Activated CD8-positive, alpha-beta T cell treated with anti-CD3 and anti-CD28 coated beads, Interleukin-2, amount 10 ng/mL, durations not matched to agents 7 days and 5 days (primary cell): ENCODE measurements around the gene APOA1. TPM values are rescaled to one million over a fixed set of nuclear protein-coding genes. Genes with fewer than 3 reads are reported as not detected.
"Not testable (repeated sequence)": the region's sequence is repeated elsewhere in the genome, so short reads cannot be mapped to it uniquely, and the experiment has no call there.

Experiments used
- ATAC-seq: fragments of 150-1000 bp; cut with Tn5 transposase; one replicate; pipeline ENCODE4 v1.10.0; 2021; ENCODE audit warnings: moderate library complexity
- CTCF ChIA-PET: fragments of 350-600 bp; sonication (Branson Sonifier 250); formaldehyde crosslinking; loops from one replicate; lab custom pipeline; 2021; ENCODE audit warnings: antibody characterized with exemption; lab: Charles Lee
- POLR2A ChIA-PET: fragments of 350-600 bp; sonication (Branson Sonifier 250); formaldehyde crosslinking; loops from one replicate; lab custom pipeline; 2021; ENCODE audit warnings: antibody characterized with exemption; lab: Charles Lee
- DNase-seq: peaks from one replicate; pipeline ENCODE4 v3.0.0-alpha.2; 2020
- H3K27ac Mint-ChIP-seq: one replicate; pipeline ENCODE4 v1.8.0; 2021; ENCODE audit warnings: mild to moderate bottlenecking, mixed read lengths
- H3K27me3 Mint-ChIP-seq: one replicate; pipeline ENCODE4 v1.8.0; 2021; ENCODE audit warnings: low read depth, mixed read lengths
- H3K36me3 Mint-ChIP-seq: one replicate; pipeline ENCODE4 v1.8.0; 2021; ENCODE audit warnings: low read depth, mixed read lengths
- H3K4me1 Mint-ChIP-seq: one replicate; pipeline ENCODE4 v1.8.0; 2021; ENCODE audit warnings: low read depth, mixed read lengths
- H3K4me3 Mint-ChIP-seq: one replicate; pipeline ENCODE4 v1.8.0; 2021; ENCODE audit warnings: mild to moderate bottlenecking, mixed read lengths
- H3K9me3 Mint-ChIP-seq: one replicate; pipeline ENCODE4 v1.8.0; 2022; ENCODE audit warnings: mixed read lengths; ENCODE audit not compliant: insufficient read depth
- total RNA-seq, 2 experiments: library from RNA; stranded (reverse); gene quantifications; one replicate each; pipeline ENCODE4 v1.2.3, GENCODE V29; 2021

APOA1 gene
- total RNA-seq, 2 experiments from 2014 or later, result not detected

DNA sequence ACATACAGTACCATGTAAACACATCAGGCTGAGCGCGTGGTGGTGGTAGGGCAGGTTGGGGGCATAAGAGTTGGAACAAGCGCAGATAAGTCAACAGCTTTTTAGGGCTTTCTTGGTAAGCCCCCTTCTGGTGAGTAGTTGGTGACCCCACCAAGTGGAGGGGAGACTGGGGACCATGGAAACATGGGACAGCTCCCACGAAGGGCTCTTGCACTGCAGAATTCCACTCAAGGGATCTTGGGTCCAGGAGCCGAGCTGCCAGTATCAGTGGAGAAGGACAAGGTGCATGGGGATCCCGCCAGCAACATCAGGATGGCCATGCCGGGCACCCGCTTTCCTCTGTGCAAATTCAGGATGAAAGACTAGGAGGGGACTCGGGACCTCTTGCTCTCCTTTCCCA lies 6.2 kb upstream of the APOA1 start:
- Mint-ChIP-seq H3K9me3 (no peaks in the 10 kb centered on the region), H3K27ac (no peak overlapping the region), H3K4me1 (peaks cover 3% of the 10 kb centered on the region), H3K27me3 (no peaks in the 10 kb centered on the region), H3K4me3 (no peak overlapping the region), H3K36me3 (peaks cover 26% of the 10 kb centered on the region)
- ChIA-PET CTCF (interaction anchor here (1.1 kb wide), 1 partner anchor 253 kb away, joined by 3 read pairs; no protein-coding TSS in a partner anchor), POLR2A (no interaction called here)
- ATAC-seq (no peak), DNase-seq (no peak)

DNA sequence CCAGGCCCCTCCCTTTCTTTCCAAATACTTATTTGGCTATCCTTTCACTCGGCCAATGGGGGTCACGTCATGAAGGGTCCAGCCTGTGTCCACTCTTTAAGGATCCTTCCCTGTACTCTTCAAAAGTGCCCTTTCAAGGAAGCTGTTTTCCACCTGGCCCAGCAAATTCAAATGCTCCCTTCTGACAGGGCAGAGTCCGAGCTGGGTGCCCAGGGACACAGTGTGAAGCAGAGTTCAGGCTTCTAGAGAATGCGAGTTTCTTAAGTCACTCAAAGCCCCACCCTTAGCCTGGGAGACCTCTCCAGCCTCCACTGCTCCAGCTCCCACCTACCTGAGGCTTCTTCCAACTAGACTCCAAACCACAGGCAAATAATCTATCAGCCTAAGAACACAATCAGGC lies 5.5 kb upstream of the APOA1 start:
- Mint-ChIP-seq H3K27ac (peak overlapping the region; percentile 32), H3K9me3 (no peaks in the 10 kb centered on the region), H3K4me3 (no peak overlapping the region), H3K36me3 (peaks cover 24% of the 10 kb centered on the region), H3K4me1 (peaks cover 3% of the 10 kb centered on the region), H3K27me3 (no peaks in the 10 kb centered on the region)
- ChIA-PET CTCF (interaction anchor here (0.8 to 1.1 kb wide), 2 partner anchors 9 to 254 kb away, joined by 3 read pairs; no protein-coding TSS in a partner anchor), POLR2A (interaction anchor here (4.0 kb wide), 1 partner anchor 11 kb away, joined by 14 read pairs; no protein-coding TSS in a partner anchor)
- no peak for DNase-seq
- ATAC-seq, result no peak

DNA sequence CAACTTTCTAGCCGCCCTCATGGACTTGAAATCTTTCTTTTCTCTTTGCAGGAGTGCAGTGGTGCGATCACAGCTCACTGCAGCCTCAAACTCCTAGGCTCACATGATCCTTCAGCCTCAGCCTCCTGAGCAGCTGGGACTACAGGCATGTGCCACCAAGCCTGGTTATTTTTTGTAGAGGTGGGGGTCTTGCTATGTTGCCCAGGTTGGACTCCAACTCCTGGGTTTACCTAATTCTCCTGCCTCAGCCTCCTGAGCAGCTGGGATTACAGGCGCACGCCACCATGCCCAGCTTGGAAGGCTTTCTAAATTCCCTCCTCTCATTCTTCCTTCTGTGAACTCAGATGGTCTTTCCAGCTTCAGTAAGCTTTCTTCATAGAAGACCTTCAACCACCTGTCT lies 4.7 kb upstream of the APOA1 start:
- Mint-ChIP-seq H3K9me3 (no peaks in the 10 kb centered on the region), H3K4me1 (peaks cover 3% of the 10 kb centered on the region), H3K27me3 (no peaks in the 10 kb centered on the region), H3K36me3 (peaks cover 21% of the 10 kb centered on the region), H3K4me3 (no peak overlapping the region), H3K27ac (no peak overlapping the region)
- no peak for ATAC-seq
- CTCF ChIA-PET, result interaction anchor here (0.8 kb wide), 1 partner anchor 10 kb away, joined by 3 read pairs; no protein-coding TSS in a partner anchor
- DNase-seq, result no peak
- POLR2A ChIA-PET, result interaction anchor here (1.0 to 4.0 kb wide), 2 partner anchors 9 to 11 kb away, joined by 5 to 14 read pairs; no protein-coding TSS in a partner anchor

DNA sequence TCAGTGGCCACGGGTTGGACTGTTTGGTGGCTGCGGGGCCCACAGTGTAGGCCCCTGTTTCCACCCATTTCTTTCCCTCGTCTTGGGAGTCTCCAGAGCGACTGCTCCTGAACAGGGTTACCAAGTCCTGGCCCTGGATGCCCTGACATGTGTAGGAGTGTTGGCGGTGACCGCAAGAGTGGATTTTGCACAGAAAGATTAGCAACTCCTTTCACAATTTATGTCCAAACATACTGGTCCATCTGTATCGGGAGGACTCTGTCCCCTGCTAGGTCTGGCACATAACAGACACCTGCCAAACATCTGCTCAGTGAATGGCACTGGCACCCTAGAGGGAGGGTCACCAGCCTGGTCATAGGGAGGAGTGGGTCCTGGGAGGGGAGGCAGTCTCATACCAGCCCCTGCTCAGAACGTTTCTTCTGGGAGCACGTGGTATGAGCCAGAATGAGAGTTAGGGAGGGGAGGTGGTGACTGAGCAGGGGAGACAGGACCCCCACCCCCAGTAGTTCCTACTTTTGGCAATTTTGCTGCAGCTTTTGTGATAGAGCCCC lies 3.4 kb upstream of the APOA1 start:
- ChIA-PET CTCF (interaction anchor here (0.9 to 2.5 kb wide), 4 partner anchors 9 to 108 kb away, joined by 3 to 11 read pairs (median 6); partner anchors contain the start of gene APOA5), POLR2A (interaction anchor here (4.0 kb wide), 1 partner anchor 13 kb away, joined by 14 read pairs; no protein-coding TSS in a partner anchor)
- Mint-ChIP-seq H3K4me1 (peaks cover 9% of the 10 kb centered on the region), H3K4me3 (no peak overlapping the region), H3K36me3 (peaks cover 10% of the 10 kb centered on the region), H3K27me3 (no peaks in the 10 kb centered on the region), H3K9me3 (no peaks in the 10 kb centered on the region), H3K27ac (no peak overlapping the region)
- DNase-seq (no peak), ATAC-seq (no peak)

- H3K4me1 Mint-ChIP-seq, result peaks cover 13% of the 10 kb centered on the region
- no peak for DNase-seq
- CTCF ChIA-PET, result interaction anchor here (0.6 to 2.5 kb wide), 5 partner anchors 10 to 108 kb away, joined by 3 to 11 read pairs (median 5); partner anchors contain the start of gene APOA5
Observed at GRCh38 chr11:116840224-116840745, 2.9 kb upstream of the APOA1 start.

DNA sequence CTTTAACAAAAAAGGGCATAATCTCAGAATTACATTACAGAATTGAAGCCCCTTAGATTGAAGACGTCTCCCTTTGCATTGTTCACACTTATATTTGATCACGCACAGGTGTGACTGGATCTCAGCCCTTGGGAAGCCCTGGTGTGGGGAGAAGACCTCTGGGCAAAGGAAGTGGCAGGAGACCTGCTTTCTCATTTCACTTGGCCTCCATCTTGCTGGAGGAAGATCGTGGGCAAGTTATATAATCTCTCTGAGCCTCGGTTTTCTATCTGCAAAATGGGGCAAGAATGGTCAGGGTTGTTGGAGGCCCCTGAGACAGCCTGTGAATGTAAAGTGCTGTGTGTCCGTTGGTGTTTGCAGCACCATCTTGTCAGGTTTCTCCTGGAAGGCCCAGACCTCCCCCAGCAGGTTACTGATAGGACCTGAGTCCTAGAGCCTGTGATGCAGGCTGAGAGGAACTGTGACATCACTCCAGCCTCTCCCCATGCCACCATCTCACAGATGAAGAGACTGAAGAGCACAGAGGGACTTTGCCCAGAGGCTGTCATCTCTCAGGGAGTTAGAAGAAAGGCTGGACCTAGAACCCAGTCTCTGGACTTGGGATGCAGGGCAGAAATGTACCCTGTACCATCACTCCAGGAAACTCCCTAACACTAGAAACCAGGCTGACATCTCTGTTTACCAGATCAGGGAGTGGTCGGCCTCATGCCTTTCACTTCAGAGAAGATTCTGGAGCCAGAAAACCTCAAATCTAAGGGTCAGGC lies 1.1 kb upstream of the APOA1 start:
- ATAC-seq (no peak), DNase-seq (no peak)
- Mint-ChIP-seq H3K27me3 (no peaks in the 10 kb centered on the region), H3K4me3 (no peak overlapping the region), H3K36me3 (no peaks in the 10 kb centered on the region), H3K9me3 (no peaks in the 10 kb centered on the region), H3K4me1 (peaks cover 20% of the 10 kb centered on the region), H3K27ac (no peak overlapping the region)
- ChIA-PET POLR2A (no interaction called here), CTCF (interaction anchor here (1.0 to 6.5 kb wide), 4 partner anchors 15 to 48 kb away, joined by 3 to 211 read pairs (median 53); partner anchors contain the start of genes APOA5 and ZPR1)

More at GRCh38 chr11:116840224-116840745, 2.9 kb upstream of the APOA1 start:
- Mint-ChIP-seq H3K9me3 (no peaks in the 10 kb centered on the region), H3K36me3 (peaks cover 6% of the 10 kb centered on the region), H3K4me3 (no peak overlapping the region), H3K27ac (no peak overlapping the region), H3K27me3 (no peaks in the 10 kb centered on the region)
- ATAC-seq, result no peak
- POLR2A ChIA-PET, result interaction anchor here (0.6 to 4.0 kb wide), 2 partner anchors 13 to 46 kb away, joined by 3 to 14 read pairs; no protein-coding TSS in a partner anchor

DNA sequence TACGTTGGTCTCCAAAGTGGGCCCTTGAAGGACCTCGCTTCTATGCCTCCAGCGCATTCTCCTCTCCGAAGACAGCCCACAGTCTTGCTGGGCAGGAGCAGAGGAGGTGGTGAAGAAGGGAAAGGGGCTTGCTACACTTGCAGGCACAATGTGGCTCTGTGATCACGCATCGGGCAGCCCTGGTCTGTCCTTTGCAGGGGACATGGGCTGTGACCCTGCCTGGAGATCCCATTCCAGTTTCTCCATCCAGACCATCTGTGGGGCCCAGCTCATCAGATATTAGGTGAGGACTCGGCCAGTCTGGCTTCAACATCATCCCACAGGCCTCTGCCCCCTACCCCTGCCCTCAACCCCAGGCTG lies 810 bp downstream of the APOA1 start:
- no peaks in the 10 kb centered on the region for H3K27me3 Mint-ChIP-seq
- no peak overlapping the region for H3K4me3 Mint-ChIP-seq
- ChIA-PET POLR2A (interaction anchor here (0.6 to 3.3 kb wide), 7 partner anchors 11 to 243 kb away, joined by 3 to 57 read pairs (median 4); partner anchors contain the start of gene ZPR1), CTCF (interaction anchor here (1.0 to 6.5 kb wide), 43 partner anchors 11 to 491 kb away, joined by 3 to 211 read pairs (median 8); partner anchors contain the start of genes APOA4, APOA5, BUD13 and CEP164)
- peaks cover 20% of the 10 kb centered on the region for H3K4me1 Mint-ChIP-seq
- no peaks in the 10 kb centered on the region for H3K9me3 Mint-ChIP-seq
- DNase-seq, result no peak
- H3K27ac Mint-ChIP-seq, result no peak overlapping the region
- ATAC-seq, result no peak
- no peaks in the 10 kb centered on the region for H3K36me3 Mint-ChIP-seq

DNA sequence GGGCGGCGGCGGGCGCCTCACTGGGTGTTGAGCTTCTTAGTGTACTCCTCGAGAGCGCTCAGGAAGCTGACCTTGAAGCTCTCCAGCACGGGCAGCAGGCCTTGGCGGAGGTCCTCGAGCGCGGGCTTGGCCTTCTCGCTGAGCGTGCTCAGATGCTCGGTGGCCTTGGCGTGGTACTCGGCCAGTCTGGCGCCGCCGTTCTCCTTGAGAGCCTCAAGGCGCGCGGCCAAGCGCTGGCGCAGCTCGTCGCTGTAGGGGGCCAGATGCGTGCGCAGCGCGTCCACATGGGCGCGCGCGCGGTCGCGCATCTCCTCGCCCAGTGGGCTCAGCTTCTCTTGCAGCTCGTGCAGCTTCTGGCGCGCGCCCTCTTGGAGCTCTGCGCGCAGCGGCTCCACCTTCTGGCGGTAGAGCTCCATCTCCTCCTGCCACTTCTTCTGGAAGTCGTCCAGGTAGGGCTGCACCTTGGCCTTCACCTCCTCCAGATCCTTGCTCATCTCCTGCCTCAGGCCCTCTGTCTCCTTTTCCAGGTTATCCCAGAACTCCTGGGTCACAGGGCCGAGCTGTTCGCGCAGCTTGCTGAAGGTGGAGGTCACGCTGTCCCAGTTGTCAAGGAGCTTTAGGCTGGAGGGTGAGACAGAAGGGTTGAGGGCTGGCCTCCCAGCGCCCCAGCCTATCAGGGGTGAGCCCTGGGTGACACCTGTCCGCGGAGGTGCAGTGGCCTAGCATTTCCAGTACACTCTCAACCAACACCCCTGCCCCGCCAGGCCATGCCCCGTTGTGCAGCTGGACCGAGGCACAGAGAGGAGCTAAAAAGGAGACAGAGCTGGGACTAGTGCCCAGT lies 1.4 kb downstream of the APOA1 start:
- POLR2A ChIA-PET, result interaction anchor here (0.6 to 3.3 kb wide), 16 partner anchors 12 to 394 kb away, joined by 3 to 57 read pairs (median 4); partner anchors contain the start of genes APOA5, PAFAH1B2, SIK3 and ZPR1
- CTCF ChIA-PET, result interaction anchor here (0.6 to 6.5 kb wide), 65 partner anchors 9 to 492 kb away, joined by 3 to 211 read pairs (median 5); partner anchors contain the start of genes APOA4, APOA5, BUD13 and CEP164
- peak; percentile 96 for ATAC-seq
- DNase-seq, result peak; percentile 91
- Mint-ChIP-seq H3K9me3 (no peaks in the 10 kb centered on the region), H3K4me3 (peak overlapping the region; percentile 73), H3K4me1 (peaks cover 20% of the 10 kb centered on the region), H3K27ac (peak overlapping the region; percentile 76), H3K36me3 (no peaks in the 10 kb centered on the region), H3K27me3 (no peaks in the 10 kb centered on the region)

- ChIA-PET POLR2A (interaction anchor here (0.7 to 3.3 kb wide), 12 partner anchors 13 to 395 kb away, joined by 3 to 57 read pairs (median 4); partner anchors contain the start of genes APOA5, PAFAH1B2, SIK3 and ZPR1), CTCF (interaction anchor here (0.6 to 6.5 kb wide), 62 partner anchors 8 to 493 kb away, joined by 3 to 211 read pairs (median 6); partner anchors contain the start of genes APOA4, APOA5, BUD13 and CEP164)
- ATAC-seq (peak; percentile 6), DNase-seq (no peak)
- H3K4me1 Mint-ChIP-seq, result peaks cover 18% of the 10 kb centered on the region
- peak overlapping the region; percentile 76 for H3K27ac Mint-ChIP-seq
- peak overlapping the region; percentile 73 for H3K4me3 Mint-ChIP-seq
- no peaks in the 10 kb centered on the region for H3K27me3 Mint-ChIP-seq
- H3K36me3 Mint-ChIP-seq, result no peaks in the 10 kb centered on the region
- H3K9me3 Mint-ChIP-seq, result no peaks in the 10 kb centered on the region
Observed at GRCh38 chr11:116835042-116835772, 2.2 kb downstream of the APOA1 start.

DNA sequence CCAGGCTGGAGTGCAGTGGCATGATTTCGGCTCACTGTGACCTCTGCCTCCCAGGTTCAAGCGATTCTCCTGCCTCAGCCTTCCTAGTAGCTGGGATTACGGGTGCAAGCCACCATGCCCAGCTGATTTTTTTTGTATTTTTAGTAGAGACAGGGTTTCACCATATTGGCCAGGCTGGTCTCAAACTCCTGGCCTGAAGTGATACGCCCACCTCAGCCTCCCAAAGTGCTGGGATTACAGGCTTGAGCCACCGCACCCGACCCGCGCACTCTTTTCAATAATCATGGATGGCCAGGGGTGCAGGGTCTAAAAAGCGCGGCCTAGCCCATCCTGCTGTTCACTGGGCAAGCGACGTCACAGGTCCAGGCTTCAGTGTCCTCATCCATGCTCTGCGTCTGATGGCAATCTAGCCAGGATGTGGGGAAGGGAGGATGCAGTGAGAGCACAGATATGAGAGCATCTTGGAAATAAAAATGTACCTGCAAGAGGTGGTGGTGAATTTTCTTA lies 2.8 kb downstream of the APOA1 start:
- not testable (repeated sequence) for DNase-seq, ATAC-seq, H3K27me3 Mint-ChIP-seq, H3K36me3 Mint-ChIP-seq, H3K9me3 Mint-ChIP-seq
- CTCF ChIA-PET, result interaction anchor here (1.2 to 6.5 kb wide), 10 partner anchors 21 to 493 kb away, joined by 3 to 211 read pairs (median 8); partner anchors contain the start of genes APOA5, CEP164, PCSK7 and ZPR1
- peak overlapping the region; percentile 41 for H3K27ac Mint-ChIP-seq
- peaks cover 17% of the 10 kb centered on the region for H3K4me1 Mint-ChIP-seq
- peak overlapping the region; percentile 39 for H3K4me3 Mint-ChIP-seq
- POLR2A ChIA-PET, result interaction anchor here (0.6 to 3.3 kb wide), 2 partner anchors 19 to 47 kb away, joined by 4 to 57 read pairs; no protein-coding TSS in a partner anchor
